Thyroid gland (tissue), 4 donors: ENCODE results near the gene NOBOX.

Source experiments
- POLR2A ChIP-seq, 2 donors: fragments of 450-650 bp; IDR thresholded peaks; one replicate each; pipeline ENCODE4 v1.6.1; 2017; ENCODE audit warnings: antibody characterized with exemption in 2 of 2, mild to moderate bottlenecking in 2 of 2, moderate library complexity in 1 of 2
- TF ChIP-seq, protein P1 (sequence below), 6 experiments: fragments of 200-600 bp in 3 of 6; fragments of 450-650 bp in 3 of 6; sonication (generic) in 3 of 6; IDR thresholded peaks; one replicate each; pipeline ENCODE4 v1.5.1; 2016 to 2019; ENCODE audit warnings: antibody characterized with exemption in 6 of 6, mild to moderate bottlenecking in 2 of 6, inconsistent platforms in 1 of 6, moderate library complexity in 1 of 6

DNA sequence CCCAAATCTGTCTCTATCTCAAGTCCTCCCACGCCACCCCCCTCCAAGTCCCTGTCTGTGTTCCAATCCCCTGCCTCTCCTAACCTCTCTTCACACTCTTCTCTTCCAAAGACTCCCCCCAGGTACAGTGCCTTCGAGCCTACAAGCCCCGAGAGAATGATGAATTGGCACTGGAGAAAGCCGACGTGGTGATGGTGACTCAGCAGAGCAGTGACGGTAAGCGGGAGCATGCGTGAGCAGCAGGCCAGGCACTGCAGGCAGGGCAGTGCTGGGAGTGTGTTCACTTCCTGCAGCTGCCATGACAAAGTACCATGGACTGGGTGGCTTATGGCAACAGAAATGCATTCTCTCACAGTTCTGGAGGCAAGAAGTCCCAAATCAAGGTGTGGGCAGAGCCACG lies 24.8 kb downstream of the NOBOX start:
- TF ChIP-seq, protein P1, sequence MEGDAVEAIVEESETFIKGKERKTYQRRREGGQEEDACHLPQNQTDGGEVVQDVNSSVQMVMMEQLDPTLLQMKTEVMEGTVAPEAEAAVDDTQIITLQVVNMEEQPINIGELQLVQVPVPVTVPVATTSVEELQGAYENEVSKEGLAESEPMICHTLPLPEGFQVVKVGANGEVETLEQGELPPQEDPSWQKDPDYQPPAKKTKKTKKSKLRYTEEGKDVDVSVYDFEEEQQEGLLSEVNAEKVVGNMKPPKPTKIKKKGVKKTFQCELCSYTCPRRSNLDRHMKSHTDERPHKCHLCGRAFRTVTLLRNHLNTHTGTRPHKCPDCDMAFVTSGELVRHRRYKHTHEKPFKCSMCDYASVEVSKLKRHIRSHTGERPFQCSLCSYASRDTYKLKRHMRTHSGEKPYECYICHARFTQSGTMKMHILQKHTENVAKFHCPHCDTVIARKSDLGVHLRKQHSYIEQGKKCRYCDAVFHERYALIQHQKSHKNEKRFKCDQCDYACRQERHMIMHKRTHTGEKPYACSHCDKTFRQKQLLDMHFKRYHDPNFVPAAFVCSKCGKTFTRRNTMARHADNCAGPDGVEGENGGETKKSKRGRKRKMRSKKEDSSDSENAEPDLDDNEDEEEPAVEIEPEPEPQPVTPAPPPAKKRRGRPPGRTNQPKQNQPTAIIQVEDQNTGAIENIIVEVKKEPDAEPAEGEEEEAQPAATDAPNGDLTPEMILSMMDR (IDR thresholded peaks at IDR 0.05) = no peak
- TF ChIP-seq POLR2A (IDR thresholded peaks at IDR 0.05) = no peak
